Superior temporal gyrus (tissue), 1 donor: ENCODE measurements around the gene KRTAP4-8.
"Not testable (repeated sequence)": the region's sequence is repeated elsewhere in the genome, so short reads cannot be mapped to it uniquely, and the experiment has no call there.

Experiments
- DNase-seq: peaks from one replicate; pipeline ENCODE4 v3.0.0-alpha.2; 2016; ENCODE audit errors: extremely low spot score

The KRTAP4-8 gene

GRCh38 chr17:41098042-41098441 is at the start of gene KRTAP4-8:
Gene KRTAP4-8, minus strand, starts transcription at chr17:41098142. Its CDS starts 58 bp downstream, at chr17:41098084.
- no peak for DNase-seq

GRCh38 chr17:41145261-41145660 is 47.3 kb upstream of the KRTAP4-8 start:
- no peak for DNase-seq

GRCh38 chr17:41144846-41145245 is 46.9 kb upstream of the KRTAP4-8 start:
- no peak for DNase-seq

GRCh38 chr17:41141361-41141760 is 43.4 kb upstream of the KRTAP4-8 start:
- DNase-seq = no peak

GRCh38 chr17:41140360-41141131 is 42.6 kb upstream of the KRTAP4-8 start, which contains the start of gene KRTAP4-6:
Gene KRTAP4-6, minus strand, starts transcription at chr17:41140544. Its CDS starts 57 bp downstream, at chr17:41140487.
- no peak for DNase-seq

- DNase-seq = not testable (repeated sequence)
Observed at GRCh38 chr17:41139865-41140264, 41.9 kb upstream of the KRTAP4-8 start.

- no peak for DNase-seq
Observed at GRCh38 chr17:41133880-41134735, 36.2 kb upstream of the KRTAP4-8 start.

- DNase-seq = no peak
Observed at GRCh38 chr17:41131979-41132378, 34.0 kb upstream of the KRTAP4-8 start.

GRCh38 chr17:41127371-41127770 is 29.4 kb upstream of the KRTAP4-8 start:
- no peak for DNase-seq

- DNase-seq = no peak
Observed at GRCh38 chr17:41126412-41126811, 28.5 kb upstream of the KRTAP4-8 start.

GRCh38 chr17:41125064-41125463 is 27.1 kb upstream of the KRTAP4-8 start:
- DNase-seq = no peak

GRCh38 chr17:41123991-41124371 is 26.0 kb upstream of the KRTAP4-8 start, which contains the start of gene KRTAP4-12:
Gene KRTAP4-12, minus strand, starts transcription at chr17:41124182. Its CDS starts 60 bp downstream, at chr17:41124122.
- not testable (repeated sequence) for DNase-seq

GRCh38 chr17:41123292-41123990 is 25.5 kb upstream of the KRTAP4-8 start:
- not testable (repeated sequence) for DNase-seq

GRCh38 chr17:41121742-41122141 is 23.8 kb upstream of the KRTAP4-8 start:
- DNase-seq = no peak

GRCh38 chr17:41119696-41120690 is 22.1 kb upstream of the KRTAP4-8 start:
- not testable (repeated sequence) for DNase-seq

- DNase-seq = no peak
Observed at GRCh38 chr17:41118721-41119120, 20.8 kb upstream of the KRTAP4-8 start.

- DNase-seq = not testable (repeated sequence)
Observed at GRCh38 chr17:41117846-41118386, 20.0 kb upstream of the KRTAP4-8 start, which contains the start of gene KRTAP4-11. Gene KRTAP4-11, minus strand, starts transcription at chr17:41118373. Its CDS starts 58 bp downstream, at chr17:41118315.

- no peak for DNase-seq
Observed at GRCh38 chr17:41116297-41116696, 18.4 kb upstream of the KRTAP4-8 start.

GRCh38 chr17:41111151-41111885 is 13.4 kb upstream of the KRTAP4-8 start:
- no peak for DNase-seq
